ENCODE results near the gene MSANTD1. TPM values are rescaled to one million over a fixed set of nuclear protein-coding genes. Genes with fewer than 3 reads are reported as not detected.

MSANTD1 gene
- total RNA-seq, 1 experiment from 2014 or later, result 0.71 TPM

DNA sequence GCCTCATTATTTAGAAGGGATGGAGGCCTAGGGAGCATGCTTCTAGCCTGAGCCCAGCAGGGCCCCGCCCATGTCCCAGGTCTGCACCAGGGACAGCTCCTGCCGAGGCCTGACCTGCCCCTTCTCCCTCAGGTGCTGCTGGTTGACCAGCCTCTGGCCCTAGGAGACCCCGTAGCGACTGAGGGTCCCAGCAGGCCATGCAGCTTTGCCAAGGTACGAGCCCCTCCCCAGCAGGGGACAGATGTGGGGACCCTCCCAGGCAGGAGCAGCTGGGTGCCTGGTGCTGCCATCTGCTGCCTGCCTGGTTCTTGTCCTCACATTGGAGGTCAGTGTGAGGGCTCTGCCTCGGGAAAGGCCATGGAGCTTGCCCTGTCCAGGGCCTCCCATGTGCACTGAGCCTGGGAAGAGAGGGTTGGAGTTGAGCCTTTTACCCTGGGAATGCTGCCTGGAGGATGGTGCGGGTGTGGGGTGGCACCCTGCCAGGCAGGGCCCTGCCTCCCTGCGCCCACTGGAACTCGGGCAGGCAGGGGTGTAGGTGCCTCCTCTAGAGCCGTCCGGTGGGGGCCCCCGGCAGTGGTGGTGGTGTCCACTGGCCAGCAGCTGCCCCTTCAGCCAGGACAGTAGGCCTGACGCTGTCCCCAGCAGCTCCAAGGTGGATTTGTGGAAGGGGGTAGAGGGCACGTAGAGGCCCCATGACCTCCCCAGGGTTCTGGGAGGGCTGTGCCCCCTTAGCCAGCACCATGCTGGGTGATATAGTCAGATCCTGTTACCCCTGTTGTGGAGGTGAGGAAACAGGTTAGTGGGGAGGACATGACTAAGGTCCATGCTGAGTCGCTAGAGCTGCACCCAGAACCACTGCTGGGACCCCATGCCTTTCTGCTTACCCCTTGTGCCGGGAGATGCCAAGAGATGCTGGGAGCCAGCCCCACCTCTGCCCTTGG is 2.2 kb upstream of the MSANTD1 start:
- CTCF ChIA-PET, result interaction anchor here (0.6 kb wide), 1 partner anchor 100 kb away, joined by 3 read pairs; no protein-coding TSS in a partner anchor
- BruUV-seq (replicated peaks), result no TSS peak
- H3K9me2 ChIP-seq (ENCODE audit: insufficient read depth), result no peaks in the 10 kb centered on the region
- intact Hi-C loops (cut with micrococcal nuclease), result no loop called here
- no peaks in the 10 kb centered on the region for H3K36me3 ChIP-seq (ENCODE audit: control insufficient read depth in 1 of 2, insufficient read depth in 2 of 2, low read length in 2 of 2)
- H3K27me3 ChIP-seq (ENCODE audit: insufficient read depth, low read length), result no peaks in the 10 kb centered on the region
- RAD21 ChIA-PET (ENCODE audit: low non-redundant PET in 1 of 2, low total read pairs in 2 of 2, uncharacterized antibody in 2 of 2, unreplicated experiment in 2 of 2), result no interaction called here
- ATAC-seq (peak; percentile 46; the same call in 1 of the 2 replicates), DNase-seq (ENCODE audit: low read depth, low spot score) (no peak)
- no peak overlapping the region for H3K4me2 ChIP-seq (ENCODE audit: low read length)
- no peak overlapping the region for H3K4me3 ChIP-seq (replicated peaks in 1 of 2; ENCODE audit: low read depth in 1 of 2, low read length in 2 of 2)
- no peak overlapping the region for H2AFZ ChIP-seq (ENCODE audit: low read depth, low read length, poor library complexity, severe bottlenecking)
- H3K4me1 ChIP-seq (ENCODE audit: control insufficient read depth in 1 of 2, insufficient read depth in 2 of 2, low read length in 2 of 2), result no peaks in the 10 kb centered on the region
- H3K27ac ChIP-seq (ENCODE audit: low read depth, low read length), result no peak overlapping the region
- POLR2A ChIA-PET, result no interaction called here
- no peak overlapping the region for H3K9ac ChIP-seq (ENCODE audit: low read length)
- TF ChIP-seq POLR2A (IDR thresholded peaks at IDR 0.05; ENCODE audit: borderline replicate concordance, extremely low read depth, insufficient read depth, insufficient read length) (no peak), CTCF (IDR thresholded peaks at IDR 0.05 in 2 of 3, conservative IDR thresholded peaks at IDR 0.05 in 1 of 3; ENCODE audit: borderline replicate concordance in 1 of 3, insufficient read depth in 1 of 3, low read depth in 2 of 3, low read length in 2 of 3) (0 out of 6 replicates have a peak, but pooled peaks of 2 of the 3 experiments have one; percentile 16 to 18), EGR1 (IDR thresholded peaks at IDR 0.05; ENCODE audit: low read depth) (no peak), YY1 (IDR thresholded peaks at IDR 0.05; ENCODE audit: extremely low read depth, insufficient replicate concordance, low read depth, low read length) (no peak), FOSL1 (IDR thresholded peaks at IDR 0.05; ENCODE audit: low read depth) (no peak)
- no peaks in the 10 kb centered on the region for H3K79me2 ChIP-seq (ENCODE audit: insufficient read depth, low read length)
- H4K20me1 ChIP-seq (ENCODE audit: insufficient read depth), result no peaks in the 10 kb centered on the region
- no peaks in the 10 kb centered on the region for H3K9me3 ChIP-seq (ENCODE audit: control insufficient read depth in 1 of 2, insufficient read depth in 1 of 2, low read depth in 1 of 2, low read length in 2 of 2)

Data from HCT116 (cell line).